Measurements from ENCODE around the gene CASP8. TPM values are rescaled to one million over a fixed set of nuclear protein-coding genes. Genes with fewer than 3 reads are reported as not detected.

Gene CASP8
- total and polyA plus RNA-seq, 2 of the 13 experiments (the other 11 are each of a cell fraction or from before 2014, with no cell fraction given): 25.0 to 52.8 TPM

DNA sequence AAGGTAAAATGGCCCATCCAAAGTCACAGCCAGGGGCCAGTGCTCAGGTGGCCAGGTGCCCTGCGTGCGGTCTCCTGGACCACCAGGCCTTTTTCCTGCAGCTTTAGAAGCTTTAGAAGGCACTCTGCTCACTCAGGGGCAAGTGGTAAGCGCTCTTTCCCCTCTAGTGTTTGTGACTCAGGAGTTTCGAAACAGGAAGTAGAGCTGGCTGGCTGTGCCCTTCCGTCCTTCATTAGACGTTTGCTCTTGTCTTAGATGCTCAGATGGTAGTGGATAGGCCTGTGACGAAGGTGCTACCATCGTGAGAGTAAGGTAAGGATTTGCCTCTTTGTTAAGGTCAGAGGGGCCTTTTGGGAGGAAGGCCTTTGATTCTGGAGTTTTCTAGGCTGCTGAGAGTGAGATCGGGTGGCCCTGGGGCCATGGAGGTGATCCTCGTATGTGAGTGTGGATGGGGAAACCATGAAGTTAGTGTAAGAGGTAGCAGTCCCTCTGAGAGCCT, at the start of gene CASP8 (continued):
- TF ChIP-seq NR2F6 (IDR thresholded peaks at IDR 0.05): no peak
- TF ChIP-seq NR2F6 (CRISPR knock-in tag; IDR thresholded peaks at IDR 0.05): peak; percentile 27; the same call in 1 of the 2 replicates
- no peak for TF ChIP-seq AGO1 (IDR thresholded peaks at IDR 0.05; ENCODE audit: low read depth, low read length, poor library complexity, severe bottlenecking)
- TF ChIP-seq, protein P1, sequence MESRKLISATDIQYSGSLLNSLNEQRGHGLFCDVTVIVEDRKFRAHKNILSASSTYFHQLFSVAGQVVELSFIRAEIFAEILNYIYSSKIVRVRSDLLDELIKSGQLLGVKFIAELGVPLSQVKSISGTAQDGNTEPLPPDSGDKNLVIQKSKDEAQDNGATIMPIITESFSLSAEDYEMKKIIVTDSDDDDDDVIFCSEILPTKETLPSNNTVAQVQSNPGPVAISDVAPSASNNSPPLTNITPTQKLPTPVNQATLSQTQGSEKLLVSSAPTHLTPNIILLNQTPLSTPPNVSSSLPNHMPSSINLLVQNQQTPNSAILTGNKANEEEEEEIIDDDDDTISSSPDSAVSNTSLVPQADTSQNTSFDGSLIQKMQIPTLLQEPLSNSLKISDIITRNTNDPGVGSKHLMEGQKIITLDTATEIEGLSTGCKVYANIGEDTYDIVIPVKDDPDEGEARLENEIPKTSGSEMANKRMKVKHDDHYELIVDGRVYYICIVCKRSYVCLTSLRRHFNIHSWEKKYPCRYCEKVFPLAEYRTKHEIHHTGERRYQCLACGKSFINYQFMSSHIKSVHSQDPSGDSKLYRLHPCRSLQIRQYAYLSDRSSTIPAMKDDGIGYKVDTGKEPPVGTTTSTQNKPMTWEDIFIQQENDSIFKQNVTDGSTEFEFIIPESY (CRISPR knock-in tag; IDR thresholded peaks at IDR 0.05): peak; percentile 78
- TF ChIP-seq POGZ (CRISPR knock-in tag; IDR thresholded peaks at IDR 0.05): peak; percentile 91
- TF ChIP-seq SOX6 (IDR thresholded peaks at IDR 0.05): no peak
- TF ChIP-seq SOX6 (CRISPR knock-in tag; IDR thresholded peaks at IDR 0.05): peak; percentile 49; the same call in 1 of the 2 replicates
- 0 out of 2 replicates have a peak, but pooled peaks have one; percentile 17 for TF ChIP-seq ZNF782 (CRISPR knock-in tag; IDR thresholded peaks at IDR 0.05; ENCODE audit: borderline replicate concordance)
- 0 out of 2 replicates have a peak, but pooled peaks have one; percentile 13 for TF ChIP-seq RXRA (CRISPR knock-in tag; IDR thresholded peaks at IDR 0.05)
- no peak for TF ChIP-seq CENPX (CRISPR knock-in tag; IDR thresholded peaks at IDR 0.05)
- no peak for TF ChIP-seq SRY (CRISPR knock-in tag; IDR thresholded peaks at IDR 0.05)
- TF ChIP-seq, protein P2, sequence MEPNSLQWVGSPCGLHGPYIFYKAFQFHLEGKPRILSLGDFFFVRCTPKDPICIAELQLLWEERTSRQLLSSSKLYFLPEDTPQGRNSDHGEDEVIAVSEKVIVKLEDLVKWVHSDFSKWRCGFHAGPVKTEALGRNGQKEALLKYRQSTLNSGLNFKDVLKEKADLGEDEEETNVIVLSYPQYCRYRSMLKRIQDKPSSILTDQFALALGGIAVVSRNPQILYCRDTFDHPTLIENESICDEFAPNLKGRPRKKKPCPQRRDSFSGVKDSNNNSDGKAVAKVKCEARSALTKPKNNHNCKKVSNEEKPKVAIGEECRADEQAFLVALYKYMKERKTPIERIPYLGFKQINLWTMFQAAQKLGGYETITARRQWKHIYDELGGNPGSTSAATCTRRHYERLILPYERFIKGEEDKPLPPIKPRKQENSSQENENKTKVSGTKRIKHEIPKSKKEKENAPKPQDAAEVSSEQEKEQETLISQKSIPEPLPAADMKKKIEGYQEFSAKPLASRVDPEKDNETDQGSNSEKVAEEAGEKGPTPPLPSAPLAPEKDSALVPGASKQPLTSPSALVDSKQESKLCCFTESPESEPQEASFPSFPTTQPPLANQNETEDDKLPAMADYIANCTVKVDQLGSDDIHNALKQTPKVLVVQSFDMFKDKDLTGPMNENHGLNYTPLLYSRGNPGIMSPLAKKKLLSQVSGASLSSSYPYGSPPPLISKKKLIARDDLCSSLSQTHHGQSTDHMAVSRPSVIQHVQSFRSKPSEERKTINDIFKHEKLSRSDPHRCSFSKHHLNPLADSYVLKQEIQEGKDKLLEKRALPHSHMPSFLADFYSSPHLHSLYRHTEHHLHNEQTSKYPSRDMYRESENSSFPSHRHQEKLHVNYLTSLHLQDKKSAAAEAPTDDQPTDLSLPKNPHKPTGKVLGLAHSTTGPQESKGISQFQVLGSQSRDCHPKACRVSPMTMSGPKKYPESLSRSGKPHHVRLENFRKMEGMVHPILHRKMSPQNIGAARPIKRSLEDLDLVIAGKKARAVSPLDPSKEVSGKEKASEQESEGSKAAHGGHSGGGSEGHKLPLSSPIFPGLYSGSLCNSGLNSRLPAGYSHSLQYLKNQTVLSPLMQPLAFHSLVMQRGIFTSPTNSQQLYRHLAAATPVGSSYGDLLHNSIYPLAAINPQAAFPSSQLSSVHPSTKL (CRISPR knock-in tag; IDR thresholded peaks at IDR 0.05): peak; percentile 70
- peak in 1 of 2 experiments; percentile 25; a peak in 1 of 4 replicates for TF ChIP-seq POLR2A (IDR thresholded peaks at IDR 0.05; ENCODE audit: insufficient read depth in 1 of 2, low read depth in 2 of 2, low read length in 2 of 2)
- TF ChIP-seq NR1H2 (CRISPR knock-in tag; IDR thresholded peaks at IDR 0.05; ENCODE audit: borderline replicate concordance, low read depth): no peak
- TF ChIP-seq ZBTB38 (CRISPR knock-in tag; IDR thresholded peaks at IDR 0.05): peak; percentile 98
- TF ChIP-seq NRL (CRISPR knock-in tag; IDR thresholded peaks at IDR 0.05; ENCODE audit: borderline replicate concordance): no peak
- no peak; the same call in 1 of the 2 replicates for TF ChIP-seq ZNF205 (CRISPR knock-in tag; IDR thresholded peaks at IDR 0.05)
- TF ChIP-seq ZNF331 (CRISPR knock-in tag; IDR thresholded peaks at IDR 0.05): peak; percentile 88; the same call in 1 of the 2 replicates
- TF ChIP-seq CBX5 (CRISPR knock-in tag; IDR thresholded peaks at IDR 0.05; ENCODE audit: borderline replicate concordance): peak; percentile 81; the same call in 1 of the 2 replicates

Data from HepG2 (cell line).